H1 (cell line): ENCODE measurements around the gene INKA2. TPM values are rescaled to one million over a fixed set of nuclear protein-coding genes. Genes with fewer than 3 reads are reported as not detected.

Source experiments
- ATF2 ChIP-seq: IDR thresholded peaks from 2 replicates; pipeline ENCODE4 v1.6.1; 2012; ENCODE audit warnings: low read length, inconsistent platforms
- BACH1 ChIP-seq: IDR thresholded peaks from 2 replicates; pipeline ENCODE4 v1.6.1; 2012; ENCODE audit warnings: low read length, improper control_type of control experiment
- CBX8 ChIP-seq: fragments of 300-800, 300-1000 bp; sonication (generic); IDR thresholded peaks from 2 replicates; pipeline ENCODE4 v1.7.1; 2016; ENCODE audit warnings: low read depth, low read length, borderline replicate concordance
- CREB1 ChIP-seq: IDR thresholded peaks from 2 replicates; pipeline ENCODE4 v1.6.1; 2012; ENCODE audit warnings: inconsistent platforms
- EGR1 ChIP-seq: IDR thresholded peaks from 2 replicates; pipeline ENCODE4 v1.6.1; 2011; ENCODE audit warnings: low read depth, low read length, borderline replicate concordance
- EZH2 ChIP-seq: fragments of 200-600 bp; sonication (generic); IDR thresholded peaks from 2 replicates; pipeline ENCODE4 v1.7.1; 2012; ENCODE audit warnings: low read depth, mild to moderate bottlenecking, moderate library complexity, low read length, inconsistent platforms; ENCODE audit not compliant: severe bottlenecking
- GABPA ChIP-seq: IDR thresholded peaks from 2 replicates; pipeline ENCODE4 v1.6.1; 2011; ENCODE audit warnings: mild to moderate bottlenecking, low read length, moderate library complexity, borderline replicate concordance; ENCODE audit not compliant: insufficient read depth
- GTF2F1 ChIP-seq: IDR thresholded peaks from 2 replicates; pipeline ENCODE4 v1.6.1; 2012; ENCODE audit warnings: low read depth, low read length, improper control_type of control experiment, borderline replicate concordance
- HDAC6 ChIP-seq: IDR thresholded peaks from one replicate; pipeline ENCODE4 v1.7.1; 2012; ENCODE audit warnings: low read depth, mild to moderate bottlenecking, inconsistent platforms, low read length, moderate library complexity
- JUN ChIP-seq: IDR thresholded peaks from 2 replicates; pipeline ENCODE4 v1.6.1; 2011; ENCODE audit warnings: low read depth, mild to moderate bottlenecking, improper control_type of control experiment, low read length
- JUND ChIP-seq: IDR thresholded peaks from 2 replicates; pipeline ENCODE4 v1.6.1; 2011; ENCODE audit warnings: mild to moderate bottlenecking, improper control_type of control experiment, low read length
- KDM1A ChIP-seq: fragments of 200-600, 300-600 bp; sonication (generic); IDR thresholded peaks from 2 replicates; pipeline ENCODE4 v1.7.1; 2016; ENCODE audit warnings: mild to moderate bottlenecking, low read length, borderline replicate concordance
- KDM5A ChIP-seq: fragments of 200-600 bp; IDR thresholded peaks from 2 replicates; pipeline ENCODE4 v1.7.1; 2012; ENCODE audit warnings: mild to moderate bottlenecking, low read length, inconsistent platforms, mixed read lengths
- POLR2AphosphoS5 ChIP-seq: IDR thresholded peaks from 2 replicates; pipeline ENCODE4 v1.6.1; 2011; ENCODE audit warnings: low read depth, low read length
- RXRA ChIP-seq: IDR thresholded peaks from 2 replicates; pipeline ENCODE4 v1.6.1; 2011; ENCODE audit warnings: low read depth, mild to moderate bottlenecking, low read length, moderate library complexity; ENCODE audit not compliant: insufficient read depth
- SIN3A ChIP-seq, 2 experiments: IDR thresholded peaks in 1 of 2; conservative IDR thresholded peaks in 1 of 2; 2 replicates each; pipeline ENCODE4 v1.6.1; 2011 to 2012; ENCODE audit warnings: low read length in 2 of 2, improper control_type of control experiment in 1 of 2, low read depth in 1 of 2, mild to moderate bottlenecking in 1 of 2
- SP2 ChIP-seq: IDR thresholded peaks from 2 replicates; pipeline ENCODE4 v1.6.1; 2012; ENCODE audit warnings: mild to moderate bottlenecking, low read length, inconsistent platforms
- TEAD4 ChIP-seq: IDR thresholded peaks from 2 replicates; pipeline ENCODE4 v1.6.1; 2012; ENCODE audit warnings: low read depth, low read length, inconsistent platforms, mixed read lengths
- ZNF274 ChIP-seq: IDR thresholded peaks from 2 replicates; pipeline ENCODE4 v1.7.0; 2012; ENCODE audit warnings: low read length, borderline replicate concordance; ENCODE audit errors: extremely low read depth
- polyA plus RNA-seq, 7 experiments: library from polyadenylated mRNA; depleted of rRNA in 3 of 7; stranded (reverse) in 5 of 7; unstranded in 2 of 7; fragments of >200 nt in 5 of 7; fragments of 200-250 nt in 2 of 7; gene quantifications; 1 replicate in 5 of 7; 2 replicates in 1 of 7; 4 replicates in 1 of 7; pipeline versions ENCODE4 v1.2.1 to v1.2.3, GENCODE V29; 2011 to 2013; ENCODE audit warnings: missing spikeins in 2 of 7, mixed read lengths in 2 of 7
- total RNA-seq: library from RNA; stranded (reverse); fragmentation: NEBNext Ultra II Directional; extraction: Animal tissue kit (Norgen Biotek cat#: 25700); gene quantifications from 2 replicates; pipeline ENCODE4 v1.2.1, GENCODE V29; 2021
- TF ChIP-seq, protein P1 (sequence below): IDR thresholded peaks from 2 replicates; pipeline ENCODE4 v1.6.1; 2012; ENCODE audit warnings: inconsistent platforms
- TF ChIP-seq, protein P2 (sequence below): IDR thresholded peaks from 2 replicates; pipeline ENCODE4 v1.6.1; 2011; ENCODE audit warnings: low read length, improper control_type of control experiment

Gene INKA2
- total and polyA plus RNA-seq, 2 of the 8 experiments (the other 6 are each of a cell fraction or from before 2014, with no cell fraction given) = 4.2 to 11.5 TPM

GRCh38 chr1:111755331-111756123 is 16.3 kb upstream of the INKA2 start, which contains the start of gene DDX20 (continued):
- TF ChIP-seq, protein P1, sequence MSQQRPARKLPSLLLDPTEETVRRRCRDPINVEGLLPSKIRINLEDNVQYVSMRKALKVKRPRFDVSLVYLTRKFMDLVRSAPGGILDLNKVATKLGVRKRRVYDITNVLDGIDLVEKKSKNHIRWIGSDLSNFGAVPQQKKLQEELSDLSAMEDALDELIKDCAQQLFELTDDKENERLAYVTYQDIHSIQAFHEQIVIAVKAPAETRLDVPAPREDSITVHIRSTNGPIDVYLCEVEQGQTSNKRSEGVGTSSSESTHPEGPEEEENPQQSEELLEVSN = peak; percentile 66
- no peak for TF ChIP-seq TEAD4
- TF ChIP-seq GABPA = no peak
- 0 out of 2 replicates have a peak, but pooled peaks have one; percentile 20 for TF ChIP-seq EGR1
- TF ChIP-seq KDM5A = peak; percentile 71
- peak; percentile 92 for TF ChIP-seq POLR2AphosphoS5
- TF ChIP-seq JUN = no peak
- TF ChIP-seq, protein P2, sequence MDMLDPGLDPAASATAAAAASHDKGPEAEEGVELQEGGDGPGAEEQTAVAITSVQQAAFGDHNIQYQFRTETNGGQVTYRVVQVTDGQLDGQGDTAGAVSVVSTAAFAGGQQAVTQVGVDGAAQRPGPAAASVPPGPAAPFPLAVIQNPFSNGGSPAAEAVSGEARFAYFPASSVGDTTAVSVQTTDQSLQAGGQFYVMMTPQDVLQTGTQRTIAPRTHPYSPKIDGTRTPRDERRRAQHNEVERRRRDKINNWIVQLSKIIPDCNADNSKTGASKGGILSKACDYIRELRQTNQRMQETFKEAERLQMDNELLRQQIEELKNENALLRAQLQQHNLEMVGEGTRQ = no peak
- TF ChIP-seq KDM1A = no peak
- TF ChIP-seq HDAC6 = no peak
- no peak for TF ChIP-seq ZNF274
- no peak for TF ChIP-seq RXRA
- no peak; the same call in none of the 2 replicates for TF ChIP-seq JUND
- TF ChIP-seq CREB1 = peak; percentile 85
- no peak for TF ChIP-seq BACH1
- TF ChIP-seq ATF2 = no peak; the same call in 1 of the 2 replicates
- peak; percentile 74 to 95; a peak in 2 of 4 replicates for TF ChIP-seq SIN3A (conservative IDR thresholded peaks at IDR 0.05 in 1 of 2, IDR thresholded peaks at IDR 0.05 in 1 of 2; ENCODE audit: low read depth in 1 of 2, low read length in 2 of 2)
- TF ChIP-seq CBX8 = no peak
- TF ChIP-seq EZH2 = no peak
- no peak for TF ChIP-seq GTF2F1
- TF ChIP-seq SP2 = no peak
